ENCODE data around the gene LACRT. TPM values are rescaled to one million over a fixed set of nuclear protein-coding genes. Genes with fewer than 3 reads are reported as not detected.

LACRT gene
- total RNA-seq, 1 experiment from 2014 or later: not detected

DNA sequence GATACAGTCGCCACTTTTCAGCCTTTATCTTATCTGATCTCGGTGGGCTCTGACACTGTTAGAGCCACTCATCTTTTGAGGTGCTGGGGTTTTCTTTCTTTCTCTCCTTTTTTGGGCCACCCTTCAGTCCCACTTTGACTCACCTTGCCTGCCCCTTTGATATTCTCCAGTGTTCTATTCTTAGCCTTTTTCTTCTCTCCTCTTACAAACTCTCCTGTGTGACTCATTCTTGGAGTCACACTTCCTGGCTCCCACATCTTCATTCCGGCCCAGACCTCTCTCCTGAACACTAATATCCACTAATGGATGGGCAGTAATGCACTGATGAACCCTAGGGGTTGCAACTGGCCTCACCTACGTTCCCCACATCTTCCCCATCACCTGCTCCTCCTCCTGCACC, 15.7 kb upstream of the LACRT start:
- no peak for DNase-seq
- intact Hi-C loops (cut with micrococcal nuclease; ENCODE audit: unreplicated experiment): no loop called here
- Mint-ChIP-seq H3K27ac (ENCODE audit: unreplicated experiment) (no peak overlapping the region), H3K4me3 (ENCODE audit: low read depth, unreplicated experiment) (no peak overlapping the region), H3K4me1 (ENCODE audit: low read depth, unreplicated experiment) (no peaks in the 10 kb centered on the region), H3K9me3 (ENCODE audit: low read depth, unreplicated experiment) (no peaks in the 10 kb centered on the region), H3K27me3 (ENCODE audit: unreplicated experiment) (peaks cover 44% of the 10 kb centered on the region), H3K36me3 (ENCODE audit: insufficient read depth, unreplicated experiment) (no peaks in the 10 kb centered on the region)
- CTCF ChIA-PET: interaction anchor here (0.8 kb wide), 1 partner anchor 9 kb away, joined by 3 read pairs; no protein-coding TSS in a partner anchor
- TF ChIP-seq, protein P1, sequence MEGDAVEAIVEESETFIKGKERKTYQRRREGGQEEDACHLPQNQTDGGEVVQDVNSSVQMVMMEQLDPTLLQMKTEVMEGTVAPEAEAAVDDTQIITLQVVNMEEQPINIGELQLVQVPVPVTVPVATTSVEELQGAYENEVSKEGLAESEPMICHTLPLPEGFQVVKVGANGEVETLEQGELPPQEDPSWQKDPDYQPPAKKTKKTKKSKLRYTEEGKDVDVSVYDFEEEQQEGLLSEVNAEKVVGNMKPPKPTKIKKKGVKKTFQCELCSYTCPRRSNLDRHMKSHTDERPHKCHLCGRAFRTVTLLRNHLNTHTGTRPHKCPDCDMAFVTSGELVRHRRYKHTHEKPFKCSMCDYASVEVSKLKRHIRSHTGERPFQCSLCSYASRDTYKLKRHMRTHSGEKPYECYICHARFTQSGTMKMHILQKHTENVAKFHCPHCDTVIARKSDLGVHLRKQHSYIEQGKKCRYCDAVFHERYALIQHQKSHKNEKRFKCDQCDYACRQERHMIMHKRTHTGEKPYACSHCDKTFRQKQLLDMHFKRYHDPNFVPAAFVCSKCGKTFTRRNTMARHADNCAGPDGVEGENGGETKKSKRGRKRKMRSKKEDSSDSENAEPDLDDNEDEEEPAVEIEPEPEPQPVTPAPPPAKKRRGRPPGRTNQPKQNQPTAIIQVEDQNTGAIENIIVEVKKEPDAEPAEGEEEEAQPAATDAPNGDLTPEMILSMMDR (IDR thresholded peaks at IDR 0.05; ENCODE audit: unreplicated experiment): no peak
- BruUV-seq (replicated peaks): no TSS peak

GRCh38 chr12:54649825-54650224, 15.1 kb upstream of the LACRT start:
- no TSS peak for BruUV-seq (replicated peaks)
- Mint-ChIP-seq H3K9me3 (ENCODE audit: low read depth, unreplicated experiment) (no peaks in the 10 kb centered on the region), H3K4me3 (ENCODE audit: low read depth, unreplicated experiment) (no peak overlapping the region), H3K36me3 (ENCODE audit: insufficient read depth, unreplicated experiment) (no peaks in the 10 kb centered on the region), H3K27ac (ENCODE audit: unreplicated experiment) (no peak overlapping the region), H3K27me3 (ENCODE audit: unreplicated experiment) (peaks cover 44% of the 10 kb centered on the region), H3K4me1 (ENCODE audit: low read depth, unreplicated experiment) (no peaks in the 10 kb centered on the region)
- no peak for DNase-seq
- CTCF ChIA-PET: interaction anchor here (0.8 kb wide), 1 partner anchor 9 kb away, joined by 3 read pairs; no protein-coding TSS in a partner anchor
- TF ChIP-seq, protein P1 (IDR thresholded peaks at IDR 0.05; ENCODE audit: unreplicated experiment): no peak
- intact Hi-C loops (cut with micrococcal nuclease; ENCODE audit: unreplicated experiment): no loop called here

DNA sequence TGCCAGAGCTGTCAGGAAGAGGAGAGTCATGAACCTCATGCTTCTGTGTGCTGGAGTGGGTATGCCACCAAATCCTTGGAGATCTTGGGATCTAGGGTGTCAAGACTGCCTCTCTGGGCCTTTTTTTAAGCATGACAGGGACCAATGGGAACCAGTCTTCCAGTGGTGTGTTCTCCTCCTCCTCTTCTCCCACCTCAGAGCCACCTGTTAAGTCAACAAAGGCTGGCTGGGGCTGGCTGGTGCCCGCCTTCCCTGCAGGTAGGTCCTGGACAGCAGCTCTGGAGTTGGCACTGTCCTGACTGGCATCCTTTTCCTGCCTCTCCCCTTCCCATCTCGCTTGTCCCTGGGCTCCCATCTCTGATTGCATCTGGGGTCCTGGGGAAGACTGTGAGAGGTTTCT, 13.6 kb upstream of the LACRT start, which contains the start of gene DCD:
Gene DCD, minus strand, starts transcription at position 101 of the 400 bp plus-strand sequence. Its CDS starts 62 bp downstream, at position 39.
- no peak for DNase-seq
- TF ChIP-seq, protein P1 (IDR thresholded peaks at IDR 0.05; ENCODE audit: unreplicated experiment): no peak
- intact Hi-C loops (cut with micrococcal nuclease; ENCODE audit: unreplicated experiment): no loop called here
- Mint-ChIP-seq H3K4me3 (ENCODE audit: low read depth, unreplicated experiment) (no peak within 1 kb of the TSS), H3K27ac (ENCODE audit: unreplicated experiment) (no peak within 1 kb of the TSS), H3K9me3 (ENCODE audit: low read depth, unreplicated experiment) (no peaks in the 10 kb centered on the region), H3K4me1 (ENCODE audit: low read depth, unreplicated experiment) (no peaks in the 10 kb centered on the region), H3K36me3 (ENCODE audit: insufficient read depth, unreplicated experiment) (no peaks in the 10 kb centered on the region), H3K27me3 (ENCODE audit: unreplicated experiment) (peaks cover 51% of the 10 kb centered on the region)
- CTCF ChIA-PET: no interaction called here
- BruUV-seq (replicated peaks): no TSS peak

DNA sequence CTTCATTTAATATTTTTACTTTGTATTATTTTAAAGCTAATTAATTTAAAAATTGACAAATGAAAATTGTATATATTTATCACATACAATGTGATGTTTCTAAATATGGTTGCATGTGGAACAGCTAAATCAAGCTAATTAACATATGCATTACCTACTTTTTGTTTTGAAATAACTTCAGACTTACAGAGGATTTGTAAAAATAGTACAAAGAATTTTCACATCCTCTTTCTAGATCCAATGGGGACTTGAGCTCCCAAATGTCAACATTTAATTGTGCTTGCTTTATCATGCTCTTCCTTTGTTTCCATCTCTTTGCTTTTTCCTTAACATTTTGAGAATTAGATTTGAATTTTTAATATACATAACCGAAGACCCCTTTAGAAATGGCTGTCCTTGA, 6.9 kb upstream of the LACRT start:
- TF ChIP-seq, protein P1 (IDR thresholded peaks at IDR 0.05; ENCODE audit: unreplicated experiment): no peak
- H3K9me3 Mint-ChIP-seq (ENCODE audit: low read depth, unreplicated experiment): no peaks in the 10 kb centered on the region
- H3K27ac Mint-ChIP-seq (ENCODE audit: unreplicated experiment): no peak overlapping the region
- no peaks in the 10 kb centered on the region for H3K4me1 Mint-ChIP-seq (ENCODE audit: low read depth, unreplicated experiment)
- peaks cover 56% of the 10 kb centered on the region for H3K27me3 Mint-ChIP-seq (ENCODE audit: unreplicated experiment)
- intact Hi-C loops (cut with micrococcal nuclease; ENCODE audit: unreplicated experiment): no loop called here
- no peak for DNase-seq
- H3K4me3 Mint-ChIP-seq (ENCODE audit: low read depth, unreplicated experiment): no peak overlapping the region
- CTCF ChIA-PET: no interaction called here
- no TSS peak for BruUV-seq (replicated peaks)
- H3K36me3 Mint-ChIP-seq (ENCODE audit: insufficient read depth, unreplicated experiment): no peaks in the 10 kb centered on the region
